Stimulated activated CD8-positive, alpha-beta memory T cell treated with anti-CD3 and anti-CD28 coated beads, Interleukin-4, amount 100 ng/mL, for 1 hour (primary cell): ENCODE results near the gene PTPRG.
"Not testable (repeated sequence)": the region's sequence is repeated elsewhere in the genome, so short reads cannot be mapped to it uniquely, and the experiment has no call there.

Experiments
- DNase-seq, 2 donors: peaks; one replicate each; pipeline ENCODE4 v3.0.0-alpha.2; 2020; ENCODE audit warnings: low read depth in 2 of 2, low spot score in 1 of 2

The PTPRG gene

DNA sequence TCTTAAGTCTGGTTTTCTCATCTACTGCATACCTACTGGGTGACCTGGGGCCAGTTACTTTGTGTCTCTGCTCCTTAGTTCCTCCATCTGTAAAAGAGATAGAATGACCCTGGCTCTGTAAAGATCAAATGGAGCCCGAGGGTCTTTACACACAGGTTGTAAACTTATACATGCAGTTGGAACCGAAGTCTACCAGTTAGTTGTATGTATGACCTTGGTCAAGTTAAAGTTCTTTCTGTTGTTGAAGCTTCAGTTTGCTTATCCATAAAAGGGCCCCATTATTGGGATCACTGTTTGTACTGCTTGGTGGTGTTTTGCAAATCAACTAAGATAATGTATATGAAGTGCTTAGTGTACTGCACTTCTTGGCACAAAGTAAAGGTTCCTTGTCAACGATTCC, 186.9 kb downstream of the PTPRG start:
- no peak for DNase-seq

DNA sequence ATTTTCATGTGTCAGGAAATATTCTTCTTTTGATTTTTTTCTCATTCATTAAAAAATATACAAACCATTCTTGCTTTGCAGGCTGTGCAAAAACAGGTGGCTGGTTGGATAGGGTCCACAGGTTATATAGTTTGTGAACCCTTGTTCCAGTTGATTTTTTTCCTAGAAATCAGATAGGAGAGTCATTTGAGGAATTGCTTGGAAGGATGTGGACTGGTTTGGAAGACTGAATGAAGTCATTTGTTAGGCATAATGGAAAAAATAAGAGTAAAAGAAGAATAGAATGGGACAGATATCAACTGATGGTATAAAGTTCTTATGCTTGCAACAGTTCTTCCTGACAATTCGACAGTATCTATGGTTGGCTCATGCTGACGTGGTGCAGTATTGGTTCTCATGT, 189.4 kb downstream of the PTPRG start:
- no peak for DNase-seq

DNA sequence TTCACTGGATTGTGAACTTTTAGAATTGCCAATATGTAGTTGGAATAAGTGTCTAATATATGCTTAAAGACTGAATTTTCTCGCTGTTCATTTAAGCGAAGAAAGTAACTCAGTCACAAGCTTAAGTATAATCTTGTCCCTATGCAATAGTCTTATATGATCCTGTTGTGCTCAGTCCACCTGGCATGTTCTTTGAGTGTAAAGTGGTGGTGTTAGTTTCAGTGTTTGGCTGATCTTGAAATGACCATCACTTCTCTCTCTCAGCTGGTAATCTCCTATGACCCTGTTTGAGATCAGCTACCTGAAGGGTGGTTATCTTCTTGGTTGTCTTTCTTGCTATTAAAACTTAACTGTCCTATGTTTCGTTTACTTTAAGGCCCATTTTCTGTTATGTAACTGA, 197.5 kb downstream of the PTPRG start:
- no peak for DNase-seq

DNA sequence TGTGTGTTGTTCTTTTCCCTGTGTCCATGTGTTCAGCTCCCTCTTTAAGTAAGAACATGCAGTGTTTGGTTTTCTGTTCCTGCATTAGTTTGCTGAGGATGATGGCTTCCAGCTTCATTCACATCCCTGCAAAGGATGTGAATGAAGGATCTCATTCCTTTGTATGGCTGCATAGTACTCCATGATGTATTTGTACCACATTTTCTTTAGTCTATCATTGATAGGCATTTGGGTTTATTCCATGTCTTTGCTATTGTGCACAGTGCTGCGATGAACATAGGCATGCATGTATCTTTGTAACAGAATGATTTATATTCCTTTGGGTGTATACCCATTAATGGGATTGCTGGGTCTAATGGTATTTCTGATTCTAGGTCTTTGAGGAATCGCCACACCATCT, 199.4 kb downstream of the PTPRG start:
- not testable (repeated sequence) for DNase-seq

DNA sequence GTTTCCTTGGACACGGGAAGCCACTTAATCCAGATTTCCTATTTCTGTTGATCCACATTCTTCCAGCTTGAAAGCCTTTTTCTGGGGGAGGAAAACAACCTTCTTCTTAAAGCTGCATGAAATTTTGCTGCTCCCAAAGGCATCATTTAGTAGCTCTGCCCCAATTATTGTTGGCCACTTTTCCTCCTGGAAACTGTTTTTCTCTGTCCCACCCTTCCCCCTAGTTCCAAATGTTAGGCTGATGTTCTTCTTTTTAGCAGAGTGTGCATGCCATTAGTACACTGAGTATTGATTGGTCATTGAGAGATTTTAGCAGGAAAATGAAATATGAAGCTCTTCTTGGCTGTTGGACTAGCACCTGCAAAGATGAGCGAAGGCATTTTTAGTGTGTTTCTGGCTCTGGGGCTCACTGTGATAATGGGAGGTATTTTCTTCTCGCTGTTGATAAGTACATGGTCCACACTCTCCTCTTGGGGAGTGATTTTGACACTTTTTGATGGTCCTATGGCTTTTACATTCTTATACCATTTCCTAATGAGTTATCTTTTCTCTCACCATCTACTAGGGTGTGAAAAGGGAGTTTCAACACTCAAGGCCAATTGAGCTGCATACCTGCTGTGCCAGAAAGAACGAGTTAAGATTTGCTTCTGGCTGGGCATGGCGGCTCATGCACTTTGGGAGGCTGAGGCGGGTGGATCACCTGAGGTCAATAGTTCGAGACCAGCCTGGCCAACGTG, 200.5 kb downstream of the PTPRG start:
- DNase-seq, result no peak

DNA sequence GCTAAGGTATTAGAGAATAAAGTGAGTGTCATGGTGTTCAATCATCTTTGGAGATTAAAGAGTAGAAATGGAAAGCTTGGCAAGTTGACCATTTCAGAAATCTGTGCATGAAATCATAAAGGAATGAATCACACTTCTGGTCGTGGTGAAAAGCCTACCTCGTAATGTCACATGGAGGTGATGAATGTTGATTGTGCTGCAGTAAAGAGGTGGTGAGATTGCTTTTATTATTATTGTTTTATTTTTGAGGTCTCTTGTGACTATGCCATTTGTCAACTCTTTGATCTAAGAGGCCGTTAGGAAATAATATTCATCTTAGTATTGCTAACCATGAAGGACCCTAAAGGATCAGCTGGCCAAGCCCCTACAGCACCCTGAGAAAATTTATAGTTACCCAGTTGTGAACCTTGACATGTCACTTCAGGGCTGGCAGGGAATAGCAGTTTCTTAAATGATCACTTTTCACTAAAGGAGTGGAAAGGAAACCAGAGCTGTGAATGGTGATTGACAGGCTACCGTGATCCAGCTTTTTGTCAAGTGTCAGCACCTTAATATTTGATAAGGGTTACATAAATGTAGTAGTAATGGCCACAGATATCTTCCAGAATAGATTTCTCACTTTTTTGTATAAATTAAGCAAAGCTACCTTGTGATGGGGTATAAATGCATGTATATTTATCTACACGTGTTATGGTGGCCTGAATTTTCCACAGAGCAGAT, 203.9 kb downstream of the PTPRG start:
- no peak for DNase-seq

DNA sequence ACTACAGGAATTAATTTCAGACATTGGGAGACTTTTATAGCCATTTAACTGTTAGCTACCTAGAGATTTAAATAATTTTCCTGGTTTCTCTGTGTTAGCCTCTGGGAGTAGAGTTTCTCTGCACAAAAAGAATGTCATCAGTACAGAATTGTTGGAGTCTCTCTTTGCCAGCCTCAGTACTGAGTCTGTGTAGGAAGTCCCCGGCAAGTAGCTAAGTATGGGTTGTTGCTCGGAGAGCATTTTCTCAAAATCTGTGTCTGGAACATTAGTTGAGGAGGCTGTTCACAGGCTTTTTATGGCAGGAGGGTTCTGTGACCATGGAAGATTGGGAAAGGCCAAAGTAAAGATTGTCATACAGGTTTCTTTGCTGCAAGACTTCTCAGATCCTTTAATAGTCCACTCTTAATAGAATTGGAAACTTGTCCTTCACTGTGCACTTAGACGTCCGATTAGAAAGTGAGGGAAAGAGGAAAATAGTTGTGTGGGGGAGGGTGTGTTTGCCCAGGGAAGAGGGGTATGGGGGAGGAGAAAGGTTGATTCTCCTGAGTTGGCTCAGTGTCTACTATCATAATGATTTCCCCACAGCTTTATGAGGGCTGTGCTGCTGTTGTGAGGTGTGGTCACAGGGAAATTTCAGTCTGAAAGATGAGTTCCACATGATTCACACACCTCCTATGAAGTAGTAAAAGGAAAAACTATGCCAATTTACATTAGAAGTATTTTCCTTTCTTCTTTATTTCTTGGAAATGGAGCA, 207.1 kb downstream of the PTPRG start:
- no peak for DNase-seq

DNA sequence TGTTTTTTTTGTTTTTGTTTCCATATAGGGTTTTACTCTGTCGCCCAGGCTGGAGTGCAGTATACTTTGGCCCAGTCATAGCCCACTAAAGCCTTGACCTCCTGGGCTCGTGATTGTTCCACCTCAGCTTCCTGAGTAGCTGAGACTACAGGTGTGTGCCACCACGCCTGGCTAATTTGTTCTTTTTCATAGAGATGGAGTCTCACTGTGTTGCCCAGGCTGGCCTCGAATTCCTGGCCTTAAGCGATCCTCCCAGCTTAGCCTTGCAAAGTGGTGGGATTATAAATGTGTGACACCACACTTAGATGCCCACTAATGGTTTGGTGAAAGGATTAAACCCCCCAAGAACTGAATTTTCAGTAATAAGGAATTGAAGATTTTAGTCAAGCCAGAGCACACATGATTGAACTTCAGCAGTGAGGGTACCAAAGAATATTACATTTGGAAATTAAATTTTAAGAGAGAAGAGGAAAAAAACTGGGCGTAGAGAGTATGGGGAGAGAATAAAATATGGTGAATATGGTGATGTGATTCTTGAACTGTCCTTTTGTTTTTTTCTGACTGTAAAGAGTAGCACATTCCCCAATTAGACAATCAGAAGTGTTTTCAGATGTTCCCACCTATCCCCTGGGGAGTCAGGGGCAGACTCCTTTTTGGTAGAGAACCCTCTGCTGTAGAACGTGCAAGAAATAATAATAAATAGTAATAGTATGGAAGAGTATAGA, 208.1 kb downstream of the PTPRG start:
- no peak for DNase-seq

DNA sequence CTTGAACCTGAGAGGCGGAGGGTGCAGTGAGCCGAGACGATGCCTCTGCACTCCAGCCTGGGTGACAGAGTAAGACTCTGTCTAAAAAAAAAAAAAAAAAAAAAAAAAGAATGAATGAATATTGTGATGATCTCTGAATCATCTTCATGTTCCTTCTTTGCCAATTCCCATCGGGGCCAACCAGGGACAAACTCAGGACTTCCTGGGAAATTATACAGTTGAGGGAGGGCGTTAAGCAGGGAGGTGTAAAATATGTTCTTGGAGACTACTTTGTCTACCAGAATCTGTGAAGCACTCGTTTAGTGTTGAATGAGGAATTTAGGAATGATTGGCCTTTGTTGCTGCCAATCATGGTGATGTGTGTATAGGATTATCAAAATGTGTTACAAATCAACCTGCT, 210.6 kb downstream of the PTPRG start:
- DNase-seq, result no peak

DNA sequence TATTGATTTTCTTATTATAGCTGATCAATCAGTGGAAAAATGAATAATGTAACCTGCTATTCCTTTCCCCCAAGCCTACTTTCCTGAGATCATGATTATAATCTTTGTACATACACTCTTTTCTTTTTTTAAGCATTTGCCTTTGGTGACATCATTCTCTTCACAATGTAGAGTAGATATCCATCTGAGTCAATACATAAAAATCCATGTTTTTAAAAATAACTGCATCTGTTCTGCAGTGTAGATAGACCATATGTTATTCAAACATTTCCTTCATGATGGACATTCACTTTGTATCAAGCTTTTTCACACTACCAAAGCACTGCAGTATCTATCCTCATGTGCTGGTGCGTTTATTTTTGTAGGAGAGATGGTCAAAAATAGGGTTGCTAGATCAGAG, 211.1 kb downstream of the PTPRG start:
- DNase-seq, result no peak

DNA sequence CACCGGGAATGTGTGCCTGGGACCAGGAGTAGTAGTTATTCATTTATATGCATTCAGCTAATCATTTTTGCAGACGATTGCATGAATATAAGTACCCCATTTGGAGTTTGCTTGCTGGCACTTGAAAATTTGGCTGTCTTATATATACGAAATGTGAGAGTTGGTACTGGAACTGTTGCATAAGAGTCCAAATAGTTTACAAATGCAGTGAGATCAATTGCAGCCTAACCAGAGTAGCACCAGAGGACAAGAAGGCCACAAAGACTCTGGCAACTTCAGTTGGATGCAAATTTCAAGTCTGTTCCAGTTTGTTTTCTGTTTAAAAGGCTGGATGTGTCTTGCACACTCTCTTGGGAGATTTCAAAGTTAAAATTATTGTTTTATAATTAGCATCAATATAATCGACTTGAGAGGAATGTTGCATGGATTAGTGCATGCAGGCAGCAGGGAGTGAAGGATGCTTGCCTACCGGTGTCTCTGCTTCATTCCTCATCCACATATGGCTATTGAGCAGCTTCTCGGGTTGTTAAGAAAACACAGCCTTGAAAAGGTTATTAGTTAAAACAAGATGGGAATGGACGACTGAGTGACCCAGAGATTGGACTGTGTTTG, 213.0 kb downstream of the PTPRG start:
- DNase-seq, result no peak

DNA sequence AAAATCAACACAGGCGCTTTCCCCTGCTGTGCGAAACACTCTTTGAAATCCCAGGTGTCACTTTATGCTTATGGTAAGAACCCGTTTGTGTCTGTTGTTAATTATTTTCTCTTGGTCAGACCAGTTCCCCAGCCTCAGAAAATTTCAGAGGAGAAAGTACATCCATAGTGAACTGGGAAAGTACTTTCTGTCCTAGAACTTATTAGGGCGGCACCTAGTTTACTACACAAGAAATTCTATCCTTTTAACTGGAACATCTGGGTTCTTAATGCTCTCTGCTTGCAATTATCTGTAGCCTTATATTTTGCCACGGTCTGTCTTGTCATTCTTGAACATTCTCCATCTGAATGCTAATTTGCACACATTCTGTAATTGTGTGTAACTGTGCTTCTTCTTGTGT, 215.0 kb downstream of the PTPRG start:
- no peak for DNase-seq

DNA sequence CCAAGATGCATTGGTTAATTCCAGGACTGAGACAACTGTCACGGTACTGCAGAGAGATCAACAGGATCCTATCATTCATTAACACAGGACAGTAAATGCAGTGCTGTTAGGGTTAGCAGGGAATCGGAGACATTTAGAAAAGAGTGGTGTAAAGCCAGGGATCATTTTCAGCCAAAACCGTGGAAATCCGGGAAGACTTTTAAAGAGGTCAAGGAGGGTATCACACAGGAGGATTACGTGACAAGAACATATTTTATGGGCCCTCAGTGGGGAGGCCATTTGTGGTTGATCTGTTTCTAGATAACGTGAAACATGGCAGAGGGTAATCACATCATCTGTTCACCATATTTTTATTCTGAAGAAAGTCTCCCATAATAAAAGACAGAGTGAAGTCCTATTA, 216.1 kb downstream of the PTPRG start:
- DNase-seq, result no peak

DNA sequence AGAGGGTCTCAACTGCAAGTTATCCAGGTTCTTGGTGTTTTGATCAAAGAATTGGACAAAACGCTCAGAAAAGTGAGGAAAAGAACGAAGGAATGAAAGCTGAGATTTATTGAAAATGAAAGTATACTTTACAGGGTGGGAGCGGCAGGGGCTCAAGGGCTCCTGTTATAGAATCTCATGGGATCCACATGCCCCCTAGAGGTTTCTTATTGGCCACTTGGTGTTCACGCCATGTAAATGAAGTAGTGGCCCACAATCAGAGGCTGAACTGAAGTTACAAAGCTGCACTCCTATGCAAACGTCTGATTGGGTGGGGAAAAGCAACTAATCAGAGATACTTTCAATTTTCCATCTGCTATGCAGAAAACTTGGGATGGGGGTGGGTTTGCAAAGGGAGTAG, 216.7 kb downstream of the PTPRG start:
- DNase-seq, result no peak

DNA sequence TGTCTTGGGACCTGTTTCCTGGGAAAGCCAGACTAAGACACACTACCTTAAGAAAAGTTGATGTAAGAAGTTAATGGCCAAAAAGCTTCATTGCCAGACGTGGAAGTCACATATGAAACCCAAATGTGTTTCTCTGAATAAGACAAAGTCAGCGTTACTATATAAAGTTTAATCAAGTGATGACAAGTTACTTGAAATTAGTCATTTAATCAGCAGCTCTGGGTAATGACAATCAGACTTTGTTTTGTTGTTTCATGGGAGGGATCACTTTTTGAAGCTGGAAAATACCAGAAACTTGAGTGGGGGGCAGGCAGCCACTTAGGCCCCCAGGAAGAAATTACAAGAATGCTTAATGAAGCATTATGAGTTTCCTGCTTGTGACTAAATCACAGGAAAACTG, 218.6 kb downstream of the PTPRG start:
- DNase-seq, result no peak

DNA sequence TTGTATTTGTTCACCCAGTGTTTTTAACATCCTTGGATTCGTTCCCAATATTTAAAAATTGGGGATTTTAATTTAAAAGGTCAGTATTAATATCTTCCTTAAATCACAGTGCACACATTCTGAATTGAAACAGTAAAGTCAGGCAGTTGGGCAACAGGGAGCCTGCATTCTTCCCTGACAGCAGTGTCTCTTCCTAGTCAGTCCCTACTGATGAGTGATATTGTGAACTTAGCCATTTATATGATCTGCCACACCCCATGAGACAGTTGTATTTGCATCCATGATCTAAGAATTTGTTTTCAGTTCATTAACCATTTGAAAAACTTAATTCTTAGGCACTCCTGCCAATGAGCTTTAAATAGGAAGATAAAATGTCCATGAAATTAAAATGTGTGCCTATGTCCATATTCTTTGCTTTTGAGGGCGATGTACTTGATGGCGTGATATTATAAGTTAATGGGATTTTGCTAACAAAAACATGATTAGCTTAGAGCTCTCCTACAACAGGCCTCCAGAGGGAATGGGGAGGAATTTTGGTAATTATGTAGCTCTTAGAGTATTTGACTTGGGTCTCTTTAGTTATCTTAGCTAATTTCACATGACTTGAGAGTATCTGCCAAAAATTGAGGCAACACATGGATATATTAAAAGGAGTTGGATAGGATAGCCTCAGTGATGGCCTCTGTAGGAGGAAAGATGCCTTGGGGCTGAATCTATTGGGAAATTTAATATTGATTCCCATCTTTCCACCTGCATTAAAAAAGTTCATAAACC, 219.3 kb downstream of the PTPRG start:
- no peak for DNase-seq

DNA sequence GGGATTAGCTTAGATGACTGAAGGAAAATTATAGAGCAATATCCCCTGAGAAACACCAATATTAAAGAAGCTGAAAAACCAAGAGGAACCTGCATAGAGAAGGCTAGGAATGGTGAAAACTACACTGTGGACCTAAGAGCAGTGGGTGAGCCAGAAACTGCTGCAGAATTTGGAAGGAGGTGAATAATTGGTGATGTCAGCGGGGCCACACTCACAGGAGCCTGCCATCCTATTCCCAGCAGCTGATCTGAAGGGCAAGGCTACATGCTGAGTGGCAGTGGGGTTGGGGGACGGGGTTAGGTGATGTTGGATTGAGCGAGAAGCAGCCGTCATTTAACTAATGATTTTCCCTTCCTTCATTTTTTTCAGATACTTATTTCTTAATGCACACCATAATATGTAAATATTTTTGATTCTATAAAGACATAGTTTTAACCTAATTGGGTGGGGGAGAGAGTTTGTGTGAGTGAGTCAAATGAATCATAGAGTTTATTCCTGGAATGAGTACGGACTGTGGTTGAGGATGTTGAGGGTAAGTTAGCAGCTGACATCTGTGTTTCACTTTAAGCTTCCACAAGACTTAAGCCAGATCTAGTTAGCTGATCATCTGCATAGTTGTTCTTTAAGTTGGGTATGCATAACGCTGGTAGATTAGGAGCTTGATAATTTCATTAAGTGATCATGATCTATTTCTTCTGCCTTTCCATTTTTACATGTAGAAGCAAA, 222.8 kb downstream of the PTPRG start:
- DNase-seq, result no peak

DNA sequence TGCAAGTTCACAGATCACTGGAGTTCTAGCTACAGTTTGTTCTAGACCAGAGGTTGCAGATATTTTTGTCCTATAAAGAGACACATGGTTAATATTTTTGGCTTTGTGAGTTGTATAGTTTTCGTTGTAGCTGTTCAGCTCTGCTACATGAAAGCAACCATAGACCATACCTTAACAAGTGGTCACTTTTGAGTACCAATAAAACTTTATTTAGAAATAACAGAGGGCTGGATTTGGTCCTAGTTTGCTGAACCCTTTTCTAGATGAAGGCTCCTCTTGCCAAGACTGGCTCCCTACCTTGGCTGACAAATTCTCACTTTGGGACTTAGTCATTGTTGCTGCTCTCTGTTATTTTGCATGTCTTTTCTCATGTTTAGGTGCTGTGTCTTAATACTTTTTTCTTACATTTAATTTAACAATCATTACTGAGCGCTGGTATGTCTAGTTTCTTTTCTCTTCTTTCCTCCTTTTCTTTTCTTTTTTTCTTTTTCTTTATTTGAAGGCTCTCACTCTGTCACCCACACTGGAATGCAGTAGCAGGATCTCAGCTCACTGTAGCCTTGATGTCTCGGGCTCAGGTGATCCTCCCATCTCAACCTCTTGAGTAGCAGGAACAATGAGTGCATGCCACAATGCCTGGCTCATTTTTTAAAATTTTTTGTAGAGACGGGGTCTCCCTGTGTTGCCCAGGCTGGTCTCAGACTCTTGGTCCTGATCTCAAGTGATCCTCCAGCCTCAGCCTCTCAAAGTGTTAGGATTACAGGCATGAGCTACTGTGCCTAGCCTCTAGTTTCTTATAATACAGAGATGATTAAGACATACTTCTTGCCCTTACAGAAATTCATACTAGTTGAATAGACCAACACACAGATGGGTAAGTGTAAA, 227.5 kb downstream of the PTPRG start:
- no peak for DNase-seq

DNA sequence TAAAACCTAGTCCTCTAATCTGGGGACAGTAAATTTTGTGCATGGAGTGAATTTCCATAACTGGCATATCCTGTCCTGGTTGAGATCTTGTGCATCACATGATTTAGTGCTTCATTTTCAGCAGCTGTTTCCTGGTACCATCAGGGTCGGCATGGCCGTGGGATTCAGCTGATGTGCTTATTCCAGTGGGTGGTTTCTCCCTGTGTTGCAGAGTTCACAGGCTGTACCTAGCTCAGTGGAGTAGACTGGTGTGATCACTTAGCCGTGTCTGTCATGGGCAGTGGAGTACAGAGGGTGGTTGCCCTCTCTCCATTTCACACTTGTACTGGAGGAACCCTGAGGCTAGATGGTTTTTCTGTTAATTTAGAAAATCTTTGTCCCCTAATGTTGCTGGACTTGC, 228.5 kb downstream of the PTPRG start:
- DNase-seq, result no peak
